HG03575 (cell line): ENCODE data around the gene CD300LF.

Experiments
- ATAC-seq: cut with Tn5 transposase; IDR thresholded peaks from one replicate; pipeline ENCODE4 v1.9.1; 2021; ENCODE audit not compliant: unreplicated experiment, insufficient number of reproducible peaks, low FRiP score; ENCODE audit errors: extremely low read depth

The CD300LF gene

DNA sequence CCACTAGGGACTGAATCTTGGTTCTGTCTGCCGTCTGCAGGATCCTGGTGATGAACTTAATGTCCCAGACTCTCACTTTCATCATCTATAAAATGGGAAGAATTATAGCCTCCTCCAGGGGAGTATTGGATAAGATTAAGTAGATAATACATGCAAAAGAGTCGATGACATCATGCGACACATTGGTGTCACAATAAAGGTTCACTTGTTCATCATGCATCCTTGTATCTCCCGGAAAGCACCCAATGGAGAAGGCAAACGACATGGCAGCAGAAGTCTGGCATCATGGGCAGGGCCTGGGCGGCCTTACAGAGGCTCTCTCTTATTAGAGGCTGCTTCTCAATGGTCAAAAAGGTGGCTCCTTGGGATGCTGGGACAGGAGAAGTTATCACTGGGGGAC, 54.1 kb downstream of the CD300LF start:
- ATAC-seq, result no peak

DNA sequence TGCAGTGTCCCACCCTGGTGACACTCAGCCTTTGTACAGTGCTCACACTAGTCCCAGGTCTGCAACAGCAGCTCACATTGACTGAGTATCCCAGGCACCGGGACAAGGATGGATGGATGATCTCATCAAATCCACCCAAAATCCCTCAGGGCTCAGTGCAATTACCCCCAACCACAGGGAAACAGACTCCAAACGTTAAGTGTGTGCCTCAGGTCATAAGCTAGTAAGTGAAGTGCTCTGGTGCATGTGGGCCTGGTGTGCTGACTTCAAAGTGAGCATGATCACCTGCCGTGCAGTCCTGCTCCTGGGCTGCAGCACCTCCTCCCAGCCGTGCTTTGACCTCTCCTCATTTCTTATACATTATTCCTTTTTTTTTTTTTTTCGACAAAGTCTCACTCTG, 58.0 kb downstream of the CD300LF start:
- ATAC-seq, result no peak

DNA sequence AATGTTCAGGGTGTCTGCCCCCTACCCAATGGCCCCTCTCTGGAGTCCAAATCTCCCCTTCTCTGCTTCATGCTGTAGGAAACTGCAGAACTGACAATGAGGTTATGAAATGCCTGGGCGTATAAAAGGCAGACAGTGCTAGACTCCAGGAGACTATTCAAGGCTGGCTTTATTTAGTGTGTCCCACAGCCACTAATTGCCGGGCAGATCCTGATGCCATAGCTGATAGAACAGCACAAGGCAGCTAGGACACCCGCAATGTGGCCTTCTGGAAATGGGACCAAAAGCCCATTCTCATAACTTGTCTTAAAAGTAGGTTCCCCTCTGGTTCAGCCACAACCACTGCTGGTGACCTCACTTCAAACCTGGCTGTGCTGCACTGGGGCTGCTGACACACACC, 60.7 kb downstream of the CD300LF start:
- no peak for ATAC-seq

DNA sequence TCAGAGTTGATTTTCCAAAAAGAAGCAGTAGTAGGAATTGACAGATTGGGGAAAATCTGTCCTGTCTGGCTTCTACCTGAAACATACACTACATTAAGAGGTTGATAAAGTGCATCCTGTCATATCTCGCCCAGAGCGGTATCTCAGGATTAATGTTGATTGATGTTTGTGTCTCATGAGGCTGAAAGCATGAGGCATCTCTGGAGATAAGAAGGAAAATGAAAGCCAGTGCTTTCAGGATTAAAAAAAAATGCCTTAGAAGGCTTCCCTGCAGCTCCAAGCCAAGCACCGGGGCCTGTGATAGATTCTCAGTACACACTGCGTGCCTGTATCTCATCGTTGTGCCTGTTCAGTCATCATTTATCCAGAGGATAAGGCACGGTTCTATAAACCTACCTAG, 62.8 kb downstream of the CD300LF start:
- no peak for ATAC-seq

DNA sequence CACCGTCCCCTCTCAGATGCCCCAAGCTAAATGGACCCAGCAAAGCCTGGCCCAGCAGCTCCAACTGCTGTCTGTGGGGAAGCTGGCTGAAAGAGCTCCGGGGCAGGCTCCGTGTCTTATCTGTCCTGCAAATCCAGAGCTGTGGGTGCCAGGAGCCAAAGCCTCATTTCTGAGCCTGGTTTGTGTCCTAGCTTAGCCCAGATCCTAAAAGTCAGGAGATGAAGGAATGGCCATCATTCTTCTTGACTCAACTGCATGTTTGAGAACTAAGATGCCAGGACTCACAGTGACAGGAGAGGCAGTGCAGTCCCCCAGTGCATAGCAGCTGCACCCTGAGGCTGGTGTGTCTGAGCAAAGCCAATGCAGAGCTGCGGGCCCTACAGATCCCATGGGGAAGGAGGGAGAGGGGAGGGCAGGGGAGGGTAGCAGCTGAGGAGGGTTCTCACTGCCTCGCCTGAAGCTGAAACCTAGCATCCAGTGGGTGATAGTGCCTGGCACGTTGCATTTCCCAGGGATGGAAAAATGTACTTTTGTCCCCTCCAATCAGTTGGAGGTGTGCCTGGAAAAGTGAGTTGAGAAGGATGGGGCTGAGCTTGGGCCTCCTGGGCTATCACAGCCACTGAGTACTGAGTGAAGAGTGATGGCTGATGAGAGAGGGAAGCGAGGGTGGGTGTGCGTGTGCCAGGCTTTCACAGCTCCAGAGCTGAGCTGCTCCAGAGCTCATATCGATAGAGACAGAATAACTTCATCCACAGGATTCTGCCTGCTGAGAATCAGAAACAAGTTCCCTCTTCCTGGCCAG, 64.7 kb downstream of the CD300LF start:
- no peak for ATAC-seq

DNA sequence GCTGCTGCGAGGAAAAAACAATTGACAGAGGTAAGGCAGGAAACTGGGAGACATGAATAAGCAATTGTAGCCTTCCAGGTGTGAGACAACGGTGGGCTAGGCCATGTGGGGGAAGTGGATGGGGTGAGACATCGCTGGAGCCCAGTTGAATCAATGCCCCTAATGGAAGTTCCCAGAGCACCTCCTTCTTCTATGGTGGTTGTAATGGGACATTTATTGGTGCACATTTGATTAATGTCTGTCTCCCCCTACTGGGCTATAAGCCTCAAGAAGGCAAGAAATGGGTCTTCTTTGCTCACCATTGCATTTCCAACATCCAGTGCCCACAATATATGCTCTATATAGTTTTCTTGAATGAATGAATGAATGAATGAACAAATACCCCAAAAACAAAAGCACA, 66.5 kb downstream of the CD300LF start:
- no peak for ATAC-seq

DNA sequence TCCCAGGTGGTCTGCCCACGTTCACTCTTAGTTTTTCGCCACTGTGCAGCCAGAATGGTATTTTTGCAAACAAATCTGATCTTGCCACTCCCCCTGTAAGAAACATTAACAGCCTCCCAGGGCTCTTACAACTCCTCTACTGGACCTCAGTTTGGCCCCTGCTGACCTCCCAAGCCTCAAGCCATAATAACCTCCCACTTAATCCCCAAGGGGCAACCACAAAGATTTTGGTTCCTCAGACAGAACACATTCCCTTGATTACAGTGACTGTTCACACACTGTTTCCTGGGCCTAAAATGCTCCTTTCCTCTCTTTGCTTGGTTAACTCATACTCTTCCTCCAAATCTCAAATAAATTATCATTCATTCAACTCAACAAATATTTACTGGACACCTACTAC, 67.7 kb downstream of the CD300LF start:
- ATAC-seq, result no peak

DNA sequence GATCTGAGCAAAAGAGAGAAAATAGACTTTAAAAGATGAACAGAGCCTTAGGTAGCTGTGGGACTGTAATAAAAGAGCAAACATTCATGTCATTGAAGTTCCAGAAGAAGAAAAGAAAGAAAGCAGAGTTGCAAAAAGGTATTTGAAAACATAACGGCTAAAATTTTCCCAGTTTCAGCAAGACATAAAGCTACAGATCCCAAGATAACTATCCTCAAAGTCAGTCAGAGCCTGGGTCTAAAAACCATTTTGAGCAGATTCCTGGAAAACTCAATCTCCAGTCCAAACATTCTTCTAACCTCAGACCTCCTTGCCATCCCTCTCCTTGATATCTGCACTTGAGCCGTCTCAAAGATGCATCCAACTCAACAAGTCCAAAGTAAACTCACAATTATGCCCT, 68.3 kb downstream of the CD300LF start:
- ATAC-seq, result no peak
